Calu3 (cell line): ENCODE data around the gene DLG2. TPM values are rescaled to one million over a fixed set of nuclear protein-coding genes. Genes with fewer than 3 reads are reported as not detected.
"Not testable (repeated sequence)": the region's sequence is repeated elsewhere in the genome, so short reads cannot be mapped to it uniquely, and the experiment has no call there.

Experiments used
- BruUV-seq: library from RNA; stranded (reverse); fragments of 400-500 nt; replicated peaks from 2 replicates; lab custom pipeline; 2021; lab: Mats Ljungman, UMichigan
- CTCF ChIA-PET: fragments of 300-600 bp; sonication (Branson Sonifier 250); formaldehyde crosslinking; loops from one replicate; lab custom pipeline; 2022; ENCODE audit warnings: antibody characterized with exemption; lab: Charles Lee
- DNase-seq: peaks from one replicate; pipeline ENCODE4 v3.0.0; 2022
- H3K27ac Mint-ChIP-seq: one replicate; pipeline ENCODE4 v1.8.0; 2022; ENCODE audit warnings: mixed read lengths; ENCODE audit not compliant: unreplicated experiment
- H3K27me3 Mint-ChIP-seq: one replicate; pipeline ENCODE4 v1.8.0; 2022; ENCODE audit warnings: mixed read lengths; ENCODE audit not compliant: unreplicated experiment
- H3K36me3 Mint-ChIP-seq: one replicate; pipeline ENCODE4 v1.8.0; 2022; ENCODE audit warnings: mild to moderate bottlenecking, moderate library complexity, mixed read lengths; ENCODE audit not compliant: insufficient read depth, unreplicated experiment
- H3K4me1 Mint-ChIP-seq: one replicate; pipeline ENCODE4 v1.8.0; 2022; ENCODE audit warnings: mild to moderate bottlenecking, low read depth, mixed read lengths; ENCODE audit not compliant: unreplicated experiment
- H3K4me3 Mint-ChIP-seq: one replicate; pipeline ENCODE4 v1.8.0; 2022; ENCODE audit warnings: mild to moderate bottlenecking, low read depth, moderate library complexity, mixed read lengths; ENCODE audit not compliant: unreplicated experiment
- H3K9me3 Mint-ChIP-seq: one replicate; pipeline ENCODE4 v1.8.0; 2022; ENCODE audit warnings: low read depth, mixed read lengths; ENCODE audit not compliant: unreplicated experiment
- intact Hi-C: fragments of 100-400 bp; cut with micrococcal nuclease; formaldehyde crosslinking; loops from one replicate; pipeline ENCODE4 v1.10.0; 2022; ENCODE audit not compliant: unreplicated experiment
- total RNA-seq: library from RNA; stranded (reverse); gene quantifications from 2 replicates; pipeline ENCODE4 v1.2.3, GENCODE V29; 2022
- TF ChIP-seq, protein P1 (sequence below): fragments of 200-600 bp; IDR thresholded peaks from one replicate; pipeline ENCODE4 v1.8.0; 2022; ENCODE audit warnings: antibody characterized with exemption; ENCODE audit not compliant: unreplicated experiment

DLG2 gene
- total RNA-seq, 1 experiment from 2014 or later: 0.71 TPM

DNA sequence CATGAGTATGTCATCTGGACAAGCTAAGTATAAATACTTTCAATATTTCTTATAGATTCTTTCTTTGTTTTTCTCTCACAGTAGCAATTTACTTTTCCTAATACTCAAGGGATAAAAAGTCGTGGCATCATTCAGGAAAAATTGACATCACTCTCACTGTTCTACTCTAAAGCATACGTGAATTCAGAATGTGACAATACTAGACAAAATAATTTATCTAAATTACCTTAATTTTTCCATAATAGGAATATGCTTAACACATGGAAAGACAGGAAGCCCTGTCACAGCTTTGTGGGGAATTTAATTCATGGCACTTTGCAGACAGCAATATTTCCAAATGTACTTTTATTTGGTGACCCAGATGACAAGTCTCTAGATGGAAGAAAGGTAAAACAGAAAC, 394.6 kb downstream of the DLG2 start:
- no TSS peak for BruUV-seq
- Mint-ChIP-seq H3K4me3 (no peak overlapping the region), H3K27me3 (no peaks in the 10 kb centered on the region), H3K27ac (no peak overlapping the region), H3K4me1 (no peaks in the 10 kb centered on the region), H3K36me3 (no peaks in the 10 kb centered on the region), H3K9me3 (no peaks in the 10 kb centered on the region)
- CTCF ChIA-PET: no interaction called here
- DNase-seq: no peak
- TF ChIP-seq, protein P1, sequence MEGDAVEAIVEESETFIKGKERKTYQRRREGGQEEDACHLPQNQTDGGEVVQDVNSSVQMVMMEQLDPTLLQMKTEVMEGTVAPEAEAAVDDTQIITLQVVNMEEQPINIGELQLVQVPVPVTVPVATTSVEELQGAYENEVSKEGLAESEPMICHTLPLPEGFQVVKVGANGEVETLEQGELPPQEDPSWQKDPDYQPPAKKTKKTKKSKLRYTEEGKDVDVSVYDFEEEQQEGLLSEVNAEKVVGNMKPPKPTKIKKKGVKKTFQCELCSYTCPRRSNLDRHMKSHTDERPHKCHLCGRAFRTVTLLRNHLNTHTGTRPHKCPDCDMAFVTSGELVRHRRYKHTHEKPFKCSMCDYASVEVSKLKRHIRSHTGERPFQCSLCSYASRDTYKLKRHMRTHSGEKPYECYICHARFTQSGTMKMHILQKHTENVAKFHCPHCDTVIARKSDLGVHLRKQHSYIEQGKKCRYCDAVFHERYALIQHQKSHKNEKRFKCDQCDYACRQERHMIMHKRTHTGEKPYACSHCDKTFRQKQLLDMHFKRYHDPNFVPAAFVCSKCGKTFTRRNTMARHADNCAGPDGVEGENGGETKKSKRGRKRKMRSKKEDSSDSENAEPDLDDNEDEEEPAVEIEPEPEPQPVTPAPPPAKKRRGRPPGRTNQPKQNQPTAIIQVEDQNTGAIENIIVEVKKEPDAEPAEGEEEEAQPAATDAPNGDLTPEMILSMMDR: no peak
- intact Hi-C loops: no loop called here

DNA sequence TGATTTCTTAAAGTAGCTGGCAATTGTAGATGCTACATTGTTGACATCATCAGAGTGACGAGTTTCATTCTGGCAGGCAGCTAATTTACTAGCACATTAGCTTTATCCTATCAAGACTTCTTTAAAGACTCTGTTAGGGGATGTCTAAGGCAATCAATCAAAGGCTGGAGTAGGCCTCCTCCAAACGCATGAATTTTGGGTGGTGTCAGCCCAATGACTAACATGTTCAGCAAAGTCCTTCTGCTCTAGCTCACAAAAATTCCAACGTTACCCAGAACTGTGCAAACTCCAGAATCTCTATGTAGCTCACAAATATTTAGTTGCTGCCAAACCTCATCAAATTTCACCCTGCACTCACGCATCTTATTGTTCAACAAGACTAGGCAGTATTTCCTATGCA, 395.6 kb downstream of the DLG2 start:
- CTCF ChIA-PET: no interaction called here

DNA sequence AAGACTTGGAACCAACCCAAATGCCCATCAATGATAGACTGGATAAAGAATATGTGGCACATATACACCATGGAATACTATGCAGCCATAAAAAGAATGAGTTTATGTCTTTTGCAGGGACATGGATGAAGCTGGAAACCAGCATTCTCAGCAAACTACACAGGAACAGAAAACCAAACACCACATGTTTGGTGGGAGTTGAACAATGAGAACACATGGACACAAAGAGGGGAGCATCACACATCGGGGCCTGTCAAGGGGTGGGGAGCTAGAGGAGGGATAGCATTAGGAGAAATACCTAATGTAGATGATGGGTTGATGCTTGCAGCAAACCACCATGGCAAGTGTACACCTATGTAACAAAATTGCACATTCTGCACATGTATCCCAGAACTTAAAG, 397.4 kb downstream of the DLG2 start:
- CTCF ChIA-PET, H3K27ac Mint-ChIP-seq, intact Hi-C loops: not testable (repeated sequence)

More for the DNA sequence above, 395.6 kb downstream of the DLG2 start:
- TF ChIP-seq, protein P1: no peak
- intact Hi-C loops: no loop called here
- Mint-ChIP-seq H3K36me3 (no peaks in the 10 kb centered on the region), H3K9me3 (no peaks in the 10 kb centered on the region), H3K4me1 (no peaks in the 10 kb centered on the region), H3K4me3 (no peak overlapping the region), H3K27me3 (no peaks in the 10 kb centered on the region), H3K27ac (no peak overlapping the region)
- DNase-seq: no peak
- BruUV-seq: no TSS peak

DNA sequence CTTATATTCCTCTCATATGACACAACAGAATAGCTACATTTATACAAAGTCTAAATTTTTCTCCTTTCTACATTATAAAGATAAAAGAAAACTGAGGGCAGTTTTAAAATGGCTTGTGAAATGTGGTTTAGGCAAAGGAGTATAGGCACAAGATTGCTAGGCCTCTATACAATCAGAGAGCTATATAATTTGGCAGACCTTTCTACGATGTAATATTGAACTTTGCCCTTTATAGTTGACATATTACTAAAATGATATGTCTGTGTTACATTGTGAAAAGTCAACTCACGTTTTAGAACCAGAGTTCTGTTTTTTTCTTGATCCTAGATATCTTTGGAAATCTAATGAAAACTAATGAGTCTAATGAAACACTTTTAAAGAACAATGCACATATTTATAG, 430.2 kb downstream of the DLG2 start:
- intact Hi-C loops: no loop called here
- no TSS peak for BruUV-seq
- no peak for DNase-seq
- CTCF ChIA-PET: interaction anchor here (0.6 kb wide), 1 partner anchor 138 kb away, joined by 5 read pairs; no protein-coding TSS in a partner anchor
- H3K9me3 Mint-ChIP-seq: no peaks in the 10 kb centered on the region
- TF ChIP-seq, protein P1: no peak
- H3K27ac Mint-ChIP-seq: no peak overlapping the region
- no peaks in the 10 kb centered on the region for H3K36me3 Mint-ChIP-seq
- no peaks in the 10 kb centered on the region for H3K4me1 Mint-ChIP-seq
- H3K27me3 Mint-ChIP-seq: no peaks in the 10 kb centered on the region
- no peak overlapping the region for H3K4me3 Mint-ChIP-seq

More for the DNA sequence above, 397.4 kb downstream of the DLG2 start:
- not testable (repeated sequence) for H3K4me3 Mint-ChIP-seq, H3K9me3 Mint-ChIP-seq, H3K27me3 Mint-ChIP-seq, DNase-seq, H3K36me3 Mint-ChIP-seq, H3K4me1 Mint-ChIP-seq, BruUV-seq

DNA sequence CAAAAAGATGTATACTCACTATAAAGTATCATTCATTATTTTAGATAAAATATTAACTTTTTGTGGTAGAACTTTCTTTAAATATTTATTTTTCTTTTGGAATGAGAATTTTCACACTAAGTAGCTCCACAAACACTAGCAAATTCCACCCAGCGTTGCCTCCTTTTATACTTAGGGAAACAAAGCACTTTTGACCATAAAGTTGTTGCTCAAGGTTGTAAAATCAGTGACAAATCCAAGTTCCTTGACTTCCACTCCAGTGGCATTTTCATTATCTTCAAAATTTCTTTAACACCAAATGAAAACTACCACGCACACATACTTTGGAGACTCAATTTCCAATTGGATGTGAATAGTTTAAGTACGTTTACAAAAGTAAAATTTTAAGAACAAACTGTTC, 431.2 kb downstream of the DLG2 start:
- Mint-ChIP-seq H3K27ac (no peak overlapping the region), H3K27me3 (no peaks in the 10 kb centered on the region), H3K9me3 (no peaks in the 10 kb centered on the region), H3K4me1 (no peaks in the 10 kb centered on the region), H3K36me3 (no peaks in the 10 kb centered on the region), H3K4me3 (no peak overlapping the region)
- CTCF ChIA-PET: no interaction called here
- no peak for DNase-seq
- BruUV-seq: no TSS peak
- TF ChIP-seq, protein P1: no peak
- intact Hi-C loops: no loop called here
